CD4-positive, alpha-beta T cell treated with Interferon alpha-2 for 1 hour (primary cell): ENCODE results near the gene KLF11.
A peak's percentile ranks its signal among the peaks of the same experiment; 100 is the strongest.
"Not testable (repeated sequence)": the region's sequence is repeated elsewhere in the genome, so short reads cannot be mapped to it uniquely, and the experiment has no call there.

ENCODE experiments used
- DNase-seq, 2 donors: peaks; one replicate each; pipeline ENCODE4 v3.0.0-alpha.2; 2020 to 2022

The KLF11 gene

GRCh38 chr2:10087360-10087759 lies 44.0 kb downstream of the KLF11 start:
- DNase-seq: no peak

GRCh38 chr2:10089565-10090190 lies 46.3 kb downstream of the KLF11 start:
- DNase-seq: no peak

GRCh38 chr2:10091182-10091888 lies 48.0 kb downstream of the KLF11 start:
- peak in 1 of 2 donors; percentile 31 for DNase-seq

DNA sequence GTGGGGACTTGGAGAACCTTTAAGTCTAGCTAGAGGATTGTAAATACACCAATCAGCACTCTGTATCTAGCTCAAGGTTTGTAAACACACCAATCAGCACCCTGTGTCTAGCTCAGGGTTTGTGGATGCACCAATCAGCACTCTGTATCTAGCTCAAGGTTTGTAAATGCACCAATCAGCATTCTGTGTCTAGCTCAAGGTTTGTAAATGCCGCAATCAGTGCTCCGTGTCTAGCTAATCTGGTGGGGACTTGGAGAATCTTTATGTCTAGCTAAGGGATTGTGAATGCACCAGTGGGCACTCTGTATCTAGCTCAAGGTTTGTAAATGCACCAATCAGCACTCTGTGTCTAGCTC lies 48.5 kb downstream of the KLF11 start:
- not testable (repeated sequence) for DNase-seq

DNA sequence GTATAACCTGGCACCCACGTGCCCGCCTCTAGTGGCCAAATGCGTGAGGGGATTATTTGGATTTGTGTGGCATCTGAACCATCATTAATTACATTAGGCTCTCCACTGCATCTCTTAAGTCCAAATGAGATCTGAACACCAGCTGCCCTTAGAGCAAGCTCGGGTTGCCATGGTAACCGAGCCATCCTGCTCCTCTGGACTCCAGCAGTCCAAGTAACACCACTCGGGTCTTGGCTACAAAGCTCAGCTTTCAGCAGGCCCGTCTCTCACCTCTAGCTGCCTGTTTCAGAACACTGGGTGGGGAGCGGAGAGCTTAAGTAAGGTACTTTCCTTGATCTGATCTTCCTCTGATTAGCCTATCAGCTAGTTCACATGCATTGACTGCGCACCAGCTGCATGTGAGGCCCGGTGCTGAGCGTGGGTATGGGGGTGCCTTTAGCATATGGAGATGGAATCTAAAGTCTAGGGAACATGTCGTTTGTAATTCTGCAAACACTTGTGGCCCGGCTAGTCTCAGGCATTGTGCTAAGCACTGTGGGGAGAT lies 51.0 kb downstream of the KLF11 start:
- DNase-seq: no peak

DNA sequence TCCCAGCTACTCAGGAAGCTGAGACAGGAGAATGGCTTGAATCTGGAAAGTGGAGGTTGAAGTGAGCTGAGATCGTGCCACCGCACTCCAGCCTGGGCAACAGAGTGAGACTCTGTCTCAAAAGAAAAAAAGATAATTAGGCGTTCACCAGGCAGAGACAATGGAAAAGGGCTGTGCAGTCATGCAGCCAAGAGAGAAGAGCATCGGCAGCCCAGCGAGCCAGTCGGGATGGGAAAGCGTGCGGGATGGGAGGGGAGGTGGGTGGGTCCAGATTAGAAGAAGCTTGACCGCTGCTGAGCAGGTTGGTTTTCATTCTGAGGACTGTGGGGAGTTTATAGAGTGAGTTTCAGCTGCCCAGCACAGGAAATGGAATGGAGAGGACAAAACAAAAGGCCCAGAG lies 51.8 kb downstream of the KLF11 start:
- no peak for DNase-seq

DNA sequence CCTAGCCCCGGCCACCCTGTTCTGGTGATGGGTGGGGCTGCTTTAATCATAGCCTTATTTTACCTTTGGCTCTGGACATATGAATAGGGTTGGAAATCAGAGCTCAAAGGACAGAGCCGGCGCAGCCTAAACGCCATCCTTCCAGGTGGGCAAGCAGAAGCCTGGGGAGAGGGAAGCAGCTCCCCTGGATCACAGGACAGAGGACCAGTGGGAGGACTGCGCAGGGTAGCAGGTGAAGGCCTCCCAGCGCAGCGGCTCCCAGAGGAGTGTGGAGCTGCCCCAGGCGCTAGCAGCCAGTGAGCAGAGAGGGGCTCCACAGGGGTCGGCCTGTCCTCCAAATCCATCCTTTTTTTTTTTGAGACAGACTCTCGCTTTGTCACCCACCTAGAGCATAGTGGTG lies 53.3 kb downstream of the KLF11 start:
- no peak for DNase-seq

DNA sequence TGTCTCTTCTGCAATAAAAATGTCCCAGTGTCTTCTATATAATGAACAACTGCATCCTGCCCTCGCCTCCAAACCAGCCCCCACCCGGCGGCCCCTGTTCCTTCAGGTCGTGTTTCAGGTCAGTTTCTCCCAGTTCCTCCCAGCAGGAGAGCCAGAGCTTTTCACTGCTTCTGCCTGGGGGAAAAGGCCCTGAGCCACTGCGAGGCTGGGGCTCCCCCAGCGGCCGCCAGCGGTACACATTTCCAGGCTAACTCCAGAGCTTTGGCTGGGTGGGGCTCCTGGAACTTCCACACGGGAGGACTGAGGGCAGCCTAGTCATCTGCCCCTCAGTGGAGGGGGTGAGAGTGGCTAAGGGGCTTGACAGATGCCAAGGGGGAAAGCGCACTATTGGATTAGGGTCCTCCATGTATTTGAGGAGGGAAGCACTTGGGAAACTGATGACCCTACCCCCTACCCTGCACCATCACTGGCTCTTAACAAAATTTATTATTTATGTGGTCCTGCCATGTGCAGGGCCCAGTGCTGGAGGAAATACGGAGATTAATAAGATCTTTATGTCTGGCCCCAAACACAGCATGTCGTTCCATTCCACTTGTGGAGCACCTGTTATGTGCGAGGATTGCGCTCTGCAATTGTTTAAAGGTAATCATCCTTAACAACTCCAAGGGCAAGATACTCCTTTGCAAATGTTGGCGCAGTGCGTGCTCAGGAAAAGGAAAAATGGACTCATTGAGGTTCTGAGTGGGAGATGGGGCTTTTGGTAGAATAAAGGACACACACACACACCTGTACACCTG lies 54.2 kb downstream of the KLF11 start:
- DNase-seq: peak; percentile 17 to 39

- DNase-seq: no peak
Observed at GRCh38 chr2:10101491-10101890, 58.1 kb downstream of the KLF11 start.

GRCh38 chr2:10103179-10103578 lies 59.8 kb downstream of the KLF11 start:
- DNase-seq: no peak
